K562 (cell line): ENCODE results near the gene ZNF473. TPM values are rescaled to one million over a fixed set of nuclear protein-coding genes. Genes with fewer than 3 reads are reported as not detected.

ENCODE experiments used
- ATAC-seq: fragments of 200-7000 bp; cut with Tn5 transposase; 3 replicates; pipeline ENCODE4 v1.9.1; 2020; ENCODE audit warnings: moderate library complexity
- BruUV-seq: library from RNA; stranded (reverse); fragments of 400-500 nt; replicated peaks from 2 replicates; lab custom pipeline; 2021; lab: Mats Ljungman, UMichigan
- CTCF ChIA-PET: fragments of 300-600 bp; formaldehyde crosslinking; extraction: SDS; loops from one replicate; lab custom pipeline; 2021; ENCODE audit warnings: low intra/inter-chr PET ratio; lab: Yijun Ruan, JAX
- POLR2A ChIA-PET: fragments of 300-600, 350-650 bp; sonication (Branson Sonifier 250); formaldehyde crosslinking; extraction: SDS; loops from one replicate; lab custom pipeline; 2021; ENCODE audit warnings: antibody characterized with exemption, inconsistent platforms; lab: Yijun Ruan, JAX
- DNase-seq, 4 experiments: peaks; one replicate each; pipeline versions ENCODE4 v3.0.0 to v3.0.0-alpha.2; 2011 to 2018; ENCODE audit warnings: low spot score in 3 of 4, mixed read lengths in 3 of 4; ENCODE audit errors: extremely low read depth in 1 of 4
- FAIRE-seq: peaks from 2 replicates; lab custom pipeline; 2011; peaks lifted over from hg19 to GRCh38; lab: Jason Lieb, UNC
- H2AFZ ChIP-seq: 2 replicates; pipeline ENCODE4 v1.6.0; 2011; ENCODE audit warnings: low read depth, low read length, control low read depth, inconsistent platforms
- H3K27ac ChIP-seq: fragments of 200-600 bp; 3 replicates; pipeline ENCODE4 v1.8.0; 2011; ENCODE audit warnings: low read depth, mild to moderate bottlenecking, control low read depth, inconsistent platforms, low read length, moderate library complexity, mixed read lengths; ENCODE audit errors: extremely low read depth
- H3K27me3 ChIP-seq, 2 experiments: fragments of 300-600 bp in 1 of 2; 2 replicates in 1 of 2; 3 replicates in 1 of 2; pipeline versions ENCODE4 v1.6.0 to v1.8.0; 2011; ENCODE audit warnings: inconsistent platforms in 2 of 2, low read length in 2 of 2, mild to moderate bottlenecking in 1 of 2, mixed read lengths in 1 of 2, moderate library complexity in 1 of 2; ENCODE audit not compliant: control insufficient read depth in 2 of 2, insufficient read depth in 2 of 2
- H3K36me3 ChIP-seq: fragments of 300-600 bp; 3 replicates; pipeline ENCODE4 v1.8.0; 2011; ENCODE audit warnings: mild to moderate bottlenecking, low read length, inconsistent platforms; ENCODE audit not compliant: control insufficient read depth, insufficient read depth
- H3K4me1 ChIP-seq, 2 experiments: fragments of 200-600 bp in 1 of 2; replicated peaks in 1 of 2; 2 replicates in 1 of 2; 3 replicates in 1 of 2; pipeline versions ENCODE4 v1.5.1 to v1.8.0; 2011; ENCODE audit warnings: inconsistent platforms in 2 of 2, low read length in 2 of 2, mild to moderate bottlenecking in 1 of 2, mixed read lengths in 1 of 2, moderate library complexity in 1 of 2; ENCODE audit not compliant: control insufficient read depth in 2 of 2, insufficient read depth in 2 of 2
- H3K4me2 ChIP-seq: 2 replicates; pipeline ENCODE4 v1.6.1; 2011; ENCODE audit warnings: low read length, control low read depth, inconsistent platforms, mixed read lengths; ENCODE audit not compliant: insufficient read depth
- H3K4me3 ChIP-seq: fragments of 200-600 bp; sonication (generic), shearing (Covaris generic); 2 replicates; pipeline ENCODE4 v1.5.1; 2016; ENCODE audit warnings: control low read depth, inconsistent platforms
- H3K79me2 ChIP-seq: fragments of 200-600 bp; 3 replicates; pipeline ENCODE4 v1.8.0; 2011; ENCODE audit warnings: low read length, inconsistent platforms; ENCODE audit not compliant: control insufficient read depth, insufficient read depth
- H3K9ac ChIP-seq, 2 experiments: 2 replicates each; pipeline versions ENCODE4 v1.6.0 to v1.6.1; 2011; ENCODE audit warnings: low read depth in 2 of 2, low read length in 2 of 2, control low read depth in 1 of 2, inconsistent platforms in 1 of 2, mild to moderate bottlenecking in 1 of 2, mixed read lengths in 1 of 2; ENCODE audit not compliant: insufficient read depth in 1 of 2
- H3K9me1 ChIP-seq: one replicate; pipeline ENCODE4 v1.6.0; 2011; ENCODE audit warnings: inconsistent platforms, mild to moderate bottlenecking, low read length, moderate library complexity; ENCODE audit not compliant: control insufficient read depth, insufficient read depth
- H3K9me3 ChIP-seq: replicated peaks from 2 replicates; pipeline ENCODE4 v1.5.1; 2011; ENCODE audit warnings: low read depth, low read length, inconsistent platforms; ENCODE audit not compliant: control insufficient read depth, insufficient read depth
- H4K20me1 ChIP-seq: replicated peaks from 2 replicates; pipeline ENCODE4 v1.6.1; 2011; ENCODE audit warnings: low read length, inconsistent platforms, mixed read lengths; ENCODE audit not compliant: control insufficient read depth, insufficient read depth
- ADNP ChIP-seq: fragments of 200-800 bp; sonication (Bioruptor generic); IDR thresholded peaks from 2 replicates; pipeline ENCODE4 v1.6.1; 2016; ENCODE audit warnings: missing genetic modification characterization, missing compliant biosample characterization
- ARID1B ChIP-seq: fragments of 450-650 bp; IDR thresholded peaks from 2 replicates; pipeline ENCODE4 v1.6.1; 2016; ENCODE audit warnings: antibody characterized with exemption, mild to moderate bottlenecking, inconsistent platforms
- BRD9 ChIP-seq: fragments of 450-650 bp; IDR thresholded peaks from 2 replicates; pipeline ENCODE4 v1.6.1; 2018; ENCODE audit warnings: low read depth; ENCODE audit not compliant: partially characterized antibody
- CBFA2T3 ChIP-seq: fragments of 450-650 bp; IDR thresholded peaks from 2 replicates; pipeline ENCODE4 v1.6.1; 2017
- FOSL1 ChIP-seq: fragments of 200-800 bp; sonication (Bioruptor generic); conservative IDR thresholded peaks from 2 replicates; pipeline ENCODE4 v1.6.1; 2016; ENCODE audit warnings: missing genetic modification characterization, missing compliant biosample characterization
- HDAC8 ChIP-seq: fragments of 450-650 bp; IDR thresholded peaks from 2 replicates; pipeline ENCODE4 v1.6.1; 2016; ENCODE audit warnings: mild to moderate bottlenecking, missing genetic modification characterization, moderate library complexity, missing compliant biosample characterization
- RBM22 ChIP-seq: fragments of 200-400 bp; formaldehyde crosslinking; IDR thresholded peaks from 2 replicates; pipeline ENCODE4 v1.6.1; 2018; ENCODE audit warnings: low read length, low read depth; ENCODE audit not compliant: poor library complexity, severe bottlenecking
- TCF3 ChIP-seq: sonication (generic); formaldehyde crosslinking; IDR thresholded peaks from 2 replicates; pipeline ENCODE4 v1.4.0; 2020; ENCODE audit warnings: mild to moderate bottlenecking, missing genetic modification reagents
- TEAD1 ChIP-seq, 2 experiments: fragments of 450-650 bp in 1 of 2; sonication (generic) in 1 of 2; formaldehyde crosslinking; IDR thresholded peaks; 2 replicates each; pipeline versions ENCODE4 v1.4.0 to v1.8.0; 2020 to 2022; ENCODE audit warnings: mild to moderate bottlenecking in 2 of 2, missing genetic modification reagents in 1 of 2
- TEAD4 ChIP-seq, 2 experiments: sonication (generic) in 1 of 2; formaldehyde crosslinking in 1 of 2; IDR thresholded peaks; 2 replicates each; pipeline versions ENCODE4 v1.6.1 to v1.8.0; 2012 to 2022; ENCODE audit warnings: borderline replicate concordance in 1 of 2, inconsistent platforms in 1 of 2, low read length in 1 of 2, mild to moderate bottlenecking in 1 of 2, missing genetic modification reagents in 1 of 2
- ZBTB33 ChIP-seq: sonication (generic); formaldehyde crosslinking; IDR thresholded peaks from 2 replicates; pipeline ENCODE4 v1.8.1; 2023; ENCODE audit warnings: mild to moderate bottlenecking, missing genetic modification reagents
- ZNF280A ChIP-seq: fragments of 450-650 bp; IDR thresholded peaks from 2 replicates; pipeline ENCODE4 v1.6.1; 2018; ENCODE audit warnings: mild to moderate bottlenecking, low read depth; ENCODE audit not compliant: partially characterized antibody
- ZNF384 ChIP-seq: IDR thresholded peaks from 2 replicates; pipeline ENCODE4 v1.6.1; 2012; ENCODE audit warnings: low read depth, low read length, improper control_type of control experiment
- WGBS: fragments of 100-300 bp; shearing (Covaris generic); methylation state at CpG from one replicate; pipeline ENCODE4 v1.1.6; 2016; ENCODE audit warnings: low coverage, mixed read lengths; ENCODE audit not compliant: insufficient coverage; ENCODE audit errors: missing lambda C conversion rate; 5-methylcytosine and 5-hydroxymethylcytosine counted together
- in situ Hi-C: fragments of 300-500 bp; cut with MboI; formaldehyde crosslinking; loops from 4 replicates; pipeline ENCODE4 v1.15.0; 2018; ENCODE audit warnings: inconsistent platforms, mixed read lengths
- intact Hi-C: fragments of 100-400 bp; cut with micrococcal nuclease; formaldehyde crosslinking; loops from 2 replicates; pipeline ENCODE4 v1.14.2; 2022
- polyA plus RNA-seq, 8 experiments: library from polyadenylated mRNA; depleted of rRNA in 4 of 8; stranded (reverse) in 5 of 8; unstranded in 3 of 8; fragments of >200 nt; fragmentation: Nextera tagmentation in 2 of 8; fragmentation: Illumina TruSeq in 1 of 8; extraction: Ambion mirVana in 2 of 8; extraction: Trizol in 1 of 8; gene quantifications; 2 replicates each; pipeline versions ENCODE4 v1.2.1 to v1.2.3, GENCODE V29; 2011 to 2014; ENCODE audit warnings: inconsistent platforms in 1 of 8, missing spikeins in 1 of 8
- total RNA-seq, 7 experiments: library from RNA; depleted of rRNA in 6 of 7; stranded (reverse); fragments of >200 nt in 6 of 7; fragmentation: Illumina TruSeq in 2 of 7; extraction: Trizol in 2 of 7; gene quantifications; 2 replicates each; pipeline versions ENCODE4 v1.2.1 to v1.2.3, GENCODE V29; 2011 to 2021; ENCODE audit warnings: low replicate concordance in 1 of 7

Gene ZNF473
- total and polyA plus RNA-seq, 9 of the 15 experiments (the other 6 are each of a cell fraction or from before 2014, with no cell fraction given) = 8.2 to 34.0 (median 28.5) TPM

GRCh38 chr19:49976496-49976895 is 49.3 kb upstream of the ZNF473 start:
- CTCF ChIA-PET = no interaction called here
- Histone ChIP-seq H3K4me3 (no peak overlapping the region), H3K79me2 (no peaks in the 10 kb centered on the region), H3K36me3 (no peaks in the 10 kb centered on the region; the same call in 2 of the 3 replicates), H3K9ac (peak overlapping the region in 1 of 2 experiments; percentile 9; a peak in 1 of 4 replicates), H3K4me2 (no peak overlapping the region; the same call in 1 of the 2 replicates), H3K9me3 (no peaks in the 10 kb centered on the region), H3K27me3 (peaks cover 0 to 4% of the 10 kb centered on the region in 2 experiments; a peak in 2 of 5 replicates), H2AFZ (no peak overlapping the region), H3K4me1 (peaks cover under 1 to 20% of the 10 kb centered on the region in 2 experiments; a peak in 3 of 5 replicates), H4K20me1 (peaks cover 5% of the 10 kb centered on the region; the same call in 1 of the 2 replicates)
- FAIRE-seq = no peak
- in situ Hi-C loops (loop anchor here (5.0 kb wide), 1 partner anchor 39 kb away; no protein-coding TSS in a partner anchor), intact Hi-C loops (no loop called here)
- no TSS peak for BruUV-seq
- WGBS = 27% methylated on average over 3 of the region's 3 CpGs
- ATAC-seq = no peak
- no peak for DNase-seq
- TF ChIP-seq ZNF384 (peak; percentile 43), RBM22 (no peak), TEAD1 (CRISPR knock-in tag; IDR thresholded peaks at IDR 0.05) (peak in 1 of 2 experiments; percentile 93; a peak in 2 of 4 replicates), ZBTB33 (CRISPR knock-in tag) (no peak), TCF3 (peak; percentile 56), BRD9 (no peak), HDAC8 (tag) (no peak), TEAD4 (IDR thresholded peaks at IDR 0.05; ENCODE audit: low read length) (peak; percentile 41; the same call in 1 of the 2 replicates), TEAD4 (CRISPR knock-in tag; IDR thresholded peaks at IDR 0.05; ENCODE audit: borderline replicate concordance) (no peak), ARID1B (peak; percentile 47), ADNP (tag) (0 out of 2 replicates have a peak, but pooled peaks have one; percentile 18), FOSL1 (tag) (peak; percentile 68), ZNF280A (no peak), CBFA2T3 (peak; percentile 40; the same call in 1 of the 2 replicates)
- TF ChIP-seq, all 486 proteins: peak for 8
- peaks cover 5% of the 10 kb centered on the region for H3K9me1 ChIP-seq
- POLR2A ChIA-PET = interaction anchor here (1.4 kb wide), 1 partner anchor 9 kb away, joined by 5 read pairs; no protein-coding TSS in a partner anchor
- H3K27ac ChIP-seq = no peak overlapping the region
